NCI-H526 treated with DMSO at 0.1 percent for 48 hours (cell line): ENCODE measurements around the gene HIPK1.
"Not testable (repeated sequence)": the region's sequence is repeated elsewhere in the genome, so short reads cannot be mapped to it uniquely, and the experiment has no call there.

Source experiments
- DNase-seq: peaks from one replicate; lab custom pipeline; 2025; lab: John Stamatoyannopoulos, UW

Gene HIPK1

DNA sequence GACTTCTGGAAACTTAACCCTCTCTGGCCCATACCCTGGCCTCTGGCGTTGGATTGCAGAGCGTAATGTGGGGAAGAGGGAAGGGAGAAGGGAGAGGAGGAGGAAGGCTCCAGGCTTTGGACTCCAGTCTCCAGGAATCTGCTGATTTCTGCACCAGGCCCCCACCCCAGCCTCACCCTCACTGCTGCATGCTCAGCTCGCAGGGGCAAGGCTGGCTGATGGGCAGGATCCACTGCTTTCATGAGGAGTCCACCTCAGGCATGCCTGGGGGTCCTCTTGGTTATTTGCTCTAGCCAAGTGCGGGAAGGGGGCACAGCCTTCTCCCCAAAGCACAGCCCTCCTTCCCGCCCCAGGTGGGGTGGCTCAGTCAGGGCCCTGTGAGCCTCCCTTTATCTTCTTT, 53.8 kb downstream of the HIPK1 start:
- DNase-seq: no peak

DNA sequence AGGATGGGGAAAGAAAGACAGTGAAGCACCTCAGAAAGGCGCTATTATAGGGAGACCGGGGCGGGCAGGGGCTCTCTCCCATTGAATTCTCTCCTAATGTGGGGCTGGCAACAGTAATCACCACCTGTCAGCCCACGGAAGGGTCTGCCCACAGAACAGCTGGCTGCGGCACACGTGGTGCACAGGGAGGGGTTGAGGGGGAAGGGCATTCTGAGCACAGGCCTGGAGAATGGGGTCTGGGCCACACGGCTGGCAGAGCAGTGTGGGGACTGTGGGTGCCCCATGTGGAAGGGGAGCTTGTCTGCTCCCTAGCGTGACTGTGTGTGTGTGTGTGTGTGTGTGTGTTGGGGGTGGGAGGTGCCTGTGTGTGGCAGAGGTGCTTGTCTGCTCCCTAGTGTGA, 54.3 kb downstream of the HIPK1 start:
- no peak for DNase-seq

DNA sequence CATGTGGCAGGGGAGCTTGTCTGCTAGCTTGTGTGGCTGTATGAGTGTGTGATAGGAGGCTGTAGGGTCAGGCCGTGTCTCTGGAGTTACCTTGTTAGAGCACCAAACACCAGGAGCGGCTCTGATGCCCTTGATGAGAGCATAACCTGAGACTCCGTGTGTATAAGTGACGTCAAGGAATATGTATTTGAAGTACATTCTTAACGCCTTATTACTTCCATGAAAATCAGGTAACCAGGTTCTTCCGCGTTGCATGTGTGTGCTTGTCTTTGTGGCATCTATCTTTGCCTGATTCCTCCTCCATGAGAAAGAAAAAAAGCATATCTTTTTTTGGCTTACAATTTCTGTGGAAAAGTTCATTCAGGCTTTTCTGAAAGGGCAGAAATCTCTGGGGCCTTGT, 54.7 kb downstream of the HIPK1 start:
- DNase-seq: no peak

DNA sequence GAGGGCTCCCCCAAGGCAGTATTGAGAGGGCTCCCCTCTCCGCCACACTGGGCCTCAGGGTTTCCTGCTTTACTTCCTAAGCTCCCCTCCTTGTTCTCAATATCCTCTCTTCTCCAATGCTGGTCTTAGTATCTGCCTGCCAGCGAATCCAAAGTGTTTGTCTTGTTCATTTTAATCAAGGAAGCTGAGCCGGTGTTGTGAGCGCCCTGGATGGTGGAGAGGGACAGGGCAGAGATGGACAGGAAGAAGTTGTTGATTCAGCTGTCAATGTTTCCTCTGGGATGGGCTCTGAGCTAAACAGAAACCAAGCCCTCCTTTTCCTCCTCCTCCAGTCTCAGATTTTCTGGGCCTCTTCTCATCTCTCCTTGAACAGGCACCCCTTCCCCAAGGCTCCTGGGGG, 55.6 kb downstream of the HIPK1 start:
- DNase-seq: no peak

DNA sequence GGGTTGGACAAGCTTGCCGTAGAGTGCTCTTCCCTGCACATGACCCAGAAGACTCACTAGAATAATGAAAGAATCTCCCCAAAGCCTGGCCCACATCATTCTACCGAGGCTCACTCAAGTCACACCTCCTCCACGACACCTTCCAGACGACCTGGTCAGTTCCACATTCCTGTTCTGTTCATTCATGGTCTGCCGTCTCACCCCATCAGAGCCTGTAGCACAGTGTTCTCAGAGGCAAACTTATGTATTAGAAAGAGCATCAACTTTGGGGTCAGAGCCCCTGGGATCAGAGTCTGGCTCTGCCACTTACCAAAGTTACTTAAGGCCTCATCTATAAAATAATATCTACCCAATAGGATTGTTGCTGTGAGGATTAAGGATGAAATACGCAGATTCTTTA, 57.7 kb downstream of the HIPK1 start:
- no peak for DNase-seq

DNA sequence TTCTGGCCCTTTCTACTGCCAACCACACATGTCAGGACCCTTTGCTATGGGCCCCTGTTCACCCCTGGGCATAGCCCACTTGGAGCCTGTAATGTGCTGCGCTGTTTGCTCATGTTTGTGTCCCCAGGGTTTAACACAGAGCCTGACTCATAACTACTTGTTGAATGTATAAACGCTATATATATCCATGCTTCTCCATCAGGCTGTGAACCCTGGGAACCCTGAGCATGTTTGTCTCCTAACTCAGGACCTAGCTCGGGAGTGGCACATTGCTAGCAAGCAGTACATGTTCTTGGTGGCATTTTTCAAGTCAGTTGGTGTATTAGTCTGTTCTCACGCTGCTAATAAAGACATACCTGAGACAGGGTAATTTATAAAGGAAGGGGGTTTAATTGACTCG, 58.1 kb downstream of the HIPK1 start:
- DNase-seq: no peak

DNA sequence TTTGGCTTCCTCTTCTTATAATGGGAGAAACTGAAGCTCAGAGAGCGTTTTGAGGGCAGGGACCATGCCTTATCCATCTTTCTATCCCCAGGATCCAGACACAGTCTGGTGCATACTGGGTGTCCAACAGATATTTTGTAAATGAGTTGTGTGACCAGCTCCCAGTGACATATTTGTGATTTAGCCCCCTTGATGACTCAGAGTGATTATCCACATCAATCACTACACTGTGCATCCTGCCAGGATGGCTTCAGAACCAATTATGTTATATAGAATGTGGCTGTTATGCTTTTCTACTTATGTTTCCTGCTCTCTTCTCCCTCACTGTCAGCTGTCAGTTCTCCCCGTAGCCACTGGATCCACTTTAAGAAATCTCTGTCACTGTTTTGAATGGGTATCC, 61.4 kb downstream of the HIPK1 start:
- DNase-seq: no peak

DNA sequence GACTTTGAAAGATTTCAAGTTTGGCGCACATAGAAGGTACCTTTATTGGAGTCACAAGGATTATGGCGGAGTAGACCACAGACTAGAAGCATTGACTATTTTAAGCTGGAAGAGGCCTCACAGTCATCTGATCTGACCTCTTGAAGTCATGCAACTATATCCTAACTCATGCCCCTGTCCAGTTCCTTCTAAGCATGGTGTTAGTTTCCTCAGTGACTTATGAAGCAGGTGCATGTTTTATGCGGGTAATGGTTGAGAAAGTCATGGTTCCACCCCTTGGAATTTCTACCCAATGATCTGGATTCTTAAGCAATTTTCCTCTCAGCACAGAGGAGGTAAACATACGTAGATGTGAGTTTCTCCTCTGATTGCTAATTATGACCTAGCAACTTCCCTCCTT, 61.8 kb downstream of the HIPK1 start:
- no peak for DNase-seq

DNA sequence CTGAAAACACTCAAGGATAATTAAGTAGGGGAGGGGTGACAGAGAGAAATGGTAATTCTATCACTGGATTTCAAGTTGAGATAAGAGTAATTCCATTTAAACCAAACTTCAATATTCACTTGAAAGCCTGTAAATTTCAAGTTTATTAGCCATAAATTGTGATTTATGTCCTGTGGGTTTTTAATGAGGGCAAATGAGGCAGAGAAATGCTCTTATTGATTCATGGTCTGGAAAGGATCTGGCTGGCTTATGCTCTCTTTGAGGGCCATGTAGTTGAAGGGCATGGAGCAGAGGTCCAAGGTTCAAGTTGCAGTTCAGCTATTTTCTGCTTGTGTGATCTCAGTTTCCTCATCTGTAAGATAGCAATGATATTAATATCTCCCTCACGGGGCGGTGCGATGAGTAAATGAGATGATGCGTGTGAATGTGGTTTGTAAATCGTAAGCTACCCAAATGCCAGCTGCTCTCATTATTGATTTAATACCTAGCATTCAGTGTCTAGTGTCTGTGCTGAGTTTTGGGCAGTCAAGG, 62.4 kb downstream of the HIPK1 start:
- DNase-seq: no peak

DNA sequence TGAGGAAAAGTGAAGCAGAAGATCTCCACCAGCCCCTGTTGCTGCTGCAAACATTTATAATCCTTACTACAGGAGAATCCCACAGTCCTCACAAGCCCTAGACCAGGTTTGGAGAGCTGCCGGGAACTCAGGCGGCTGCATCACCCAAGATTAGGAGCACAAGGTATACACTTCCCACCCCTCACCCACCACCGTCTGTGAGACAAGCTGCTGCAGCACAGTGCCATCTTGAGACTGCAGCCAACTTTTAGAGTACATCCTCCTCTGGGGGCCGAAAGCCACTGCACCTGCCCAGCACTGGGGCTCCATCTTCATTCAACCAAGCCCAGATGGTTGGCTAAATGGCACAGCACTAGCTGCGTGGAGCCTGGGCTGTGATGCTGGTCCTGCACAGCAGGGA, 63.9 kb downstream of the HIPK1 start:
- no peak for DNase-seq

DNA sequence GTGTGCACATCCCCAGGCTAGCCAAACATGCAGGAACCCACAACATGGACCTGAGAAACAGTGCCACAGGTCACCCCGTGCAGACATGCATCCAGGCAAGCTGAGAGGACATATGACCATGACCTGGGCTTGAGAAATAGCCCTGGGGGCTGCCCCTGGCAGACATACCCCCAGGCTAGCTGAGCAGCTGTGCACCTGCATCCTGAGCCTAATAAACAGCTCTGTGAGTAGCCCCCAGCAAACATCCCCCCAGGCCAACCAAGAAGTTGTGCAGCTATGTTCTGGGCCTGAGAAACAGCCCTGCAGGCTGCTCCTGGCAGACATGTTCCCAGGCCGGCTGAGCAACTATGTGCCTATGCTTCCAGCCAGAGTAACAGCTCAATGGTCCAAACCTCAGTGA, 64.6 kb downstream of the HIPK1 start:
- DNase-seq: no peak

DNA sequence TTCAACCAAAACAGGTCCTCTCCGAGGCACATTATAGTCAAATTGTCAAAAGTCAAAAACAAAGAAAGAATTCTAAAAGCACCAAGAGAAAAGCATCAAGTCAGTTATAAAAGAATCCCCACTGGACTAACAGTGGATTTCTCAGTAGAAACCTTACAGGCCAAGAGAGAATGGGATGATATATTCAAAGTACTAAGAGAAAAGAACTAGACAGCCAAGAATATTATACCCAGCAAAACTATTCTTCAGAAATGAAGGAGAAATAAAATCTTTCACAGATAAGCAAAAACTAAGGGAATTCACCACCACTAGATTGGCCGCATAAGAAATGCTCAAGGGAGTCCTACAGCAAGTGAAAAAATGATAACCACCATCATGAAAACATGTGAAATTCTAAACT, 66.3 kb downstream of the HIPK1 start:
- no peak for DNase-seq

DNA sequence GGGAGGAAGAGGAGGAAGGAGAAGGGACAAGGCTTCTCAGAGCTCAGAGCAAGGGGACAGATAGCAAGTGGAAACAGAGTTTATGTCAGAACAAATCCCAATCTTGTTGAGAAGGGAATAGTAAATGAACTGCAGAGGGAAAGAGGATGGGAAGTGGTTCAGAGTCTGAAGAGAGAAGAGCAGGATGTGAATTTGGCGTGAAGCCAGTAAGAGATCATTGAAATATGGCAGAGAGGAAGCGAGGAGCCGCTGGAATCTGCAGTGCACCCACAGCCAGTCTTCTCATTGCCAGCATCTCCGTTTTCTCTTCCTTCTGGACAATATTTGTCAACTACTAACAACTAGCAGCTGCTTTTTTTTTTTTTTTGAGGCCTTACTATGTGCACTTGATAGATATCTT, 69.2 kb downstream of the HIPK1 start:
- no peak for DNase-seq

DNA sequence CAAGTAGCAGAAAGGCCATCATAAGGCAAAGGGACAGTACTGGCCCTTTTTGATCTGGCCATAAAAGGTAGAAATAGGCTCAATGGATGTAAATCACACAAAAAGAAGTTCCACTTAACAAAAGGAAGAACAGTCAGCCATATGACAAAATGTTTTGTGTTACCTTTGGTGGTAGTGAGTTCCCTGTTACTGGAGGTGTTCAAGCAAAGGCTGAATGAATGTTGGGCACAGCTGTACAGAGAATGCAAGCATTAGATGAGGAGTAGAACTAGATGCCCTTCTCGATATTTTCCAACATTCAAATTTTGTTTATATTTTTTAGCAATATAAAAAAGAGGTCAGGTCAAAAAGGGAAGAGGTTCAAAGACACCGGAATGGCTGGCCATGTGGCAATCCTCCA, 70.1 kb downstream of the HIPK1 start:
- DNase-seq: no peak

DNA sequence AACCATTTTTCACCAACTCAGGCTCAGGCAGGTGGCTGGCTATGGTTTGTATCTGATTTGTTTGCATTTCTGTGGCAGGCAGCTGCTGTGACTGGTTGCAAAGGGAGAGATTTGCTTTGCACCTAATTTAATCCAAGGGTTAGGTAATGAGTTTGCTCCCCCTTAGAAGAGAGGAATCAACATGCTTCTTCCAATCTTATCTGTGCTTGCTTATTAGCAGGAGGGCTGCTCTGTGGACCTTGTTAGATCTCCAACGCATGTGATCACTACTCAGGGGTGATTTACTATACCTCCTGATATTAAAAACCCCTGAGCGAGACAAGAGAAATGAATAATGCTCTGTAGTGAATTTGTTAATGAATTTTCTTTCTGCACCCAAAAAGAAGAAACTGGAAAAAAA, 70.7 kb downstream of the HIPK1 start:
- peak; percentile 71 for DNase-seq

DNA sequence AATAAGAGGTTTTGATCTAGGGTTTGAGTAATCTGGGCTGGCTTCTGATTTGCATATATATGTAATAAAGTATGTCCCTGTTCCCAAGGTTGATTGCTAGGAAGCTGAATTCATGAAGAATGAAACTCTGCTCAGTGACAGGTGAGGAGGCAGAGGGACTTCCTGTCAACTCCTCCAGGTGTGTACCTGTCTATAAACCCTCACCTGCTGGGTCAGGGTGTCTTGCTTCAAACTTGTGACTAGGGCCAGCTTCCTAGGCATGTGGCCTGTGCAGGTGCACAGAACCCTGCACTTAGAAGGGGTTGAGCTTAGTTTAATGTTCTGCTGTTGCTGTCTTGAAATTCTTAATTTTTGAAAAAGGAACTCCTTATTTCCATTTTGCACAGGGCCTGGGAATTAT, 71.3 kb downstream of the HIPK1 start:
- no peak for DNase-seq

DNA sequence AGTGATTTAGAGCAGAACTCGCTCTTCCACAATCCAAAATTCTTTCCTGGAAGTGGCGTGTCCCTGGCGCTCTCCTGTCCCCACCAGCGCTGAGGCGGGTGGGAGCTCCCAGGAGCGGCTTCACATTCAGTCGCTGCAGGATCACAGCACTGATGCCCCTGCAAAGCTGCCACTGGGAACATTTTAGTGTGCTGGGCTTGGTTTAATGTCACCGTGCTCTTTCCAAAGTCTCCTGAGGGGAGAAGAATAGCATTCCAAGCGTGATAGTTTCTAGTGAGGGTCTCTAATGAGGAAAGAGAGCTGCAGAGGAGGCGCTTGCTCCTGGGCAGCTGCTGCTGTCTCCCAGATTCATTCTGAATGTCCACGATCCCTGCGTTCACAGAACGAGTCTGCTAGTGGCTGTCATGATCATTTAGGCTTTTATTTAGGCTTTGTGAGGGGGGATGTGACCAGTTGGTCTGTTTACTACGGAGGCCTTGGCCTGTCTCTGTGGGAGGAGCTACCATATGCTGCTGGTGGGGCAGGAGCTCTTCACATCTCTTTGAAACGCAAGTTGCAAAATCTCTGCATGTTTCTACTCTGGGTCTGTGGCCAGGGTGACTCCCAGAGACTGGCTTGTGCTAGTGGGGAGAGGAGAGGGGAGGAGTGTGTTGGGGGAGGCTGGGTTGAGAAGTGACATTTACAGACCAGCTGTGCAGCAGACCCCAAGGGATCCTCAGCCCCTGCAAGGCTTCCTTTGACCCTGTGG, 73.5 kb downstream of the HIPK1 start:
- no peak for DNase-seq

DNA sequence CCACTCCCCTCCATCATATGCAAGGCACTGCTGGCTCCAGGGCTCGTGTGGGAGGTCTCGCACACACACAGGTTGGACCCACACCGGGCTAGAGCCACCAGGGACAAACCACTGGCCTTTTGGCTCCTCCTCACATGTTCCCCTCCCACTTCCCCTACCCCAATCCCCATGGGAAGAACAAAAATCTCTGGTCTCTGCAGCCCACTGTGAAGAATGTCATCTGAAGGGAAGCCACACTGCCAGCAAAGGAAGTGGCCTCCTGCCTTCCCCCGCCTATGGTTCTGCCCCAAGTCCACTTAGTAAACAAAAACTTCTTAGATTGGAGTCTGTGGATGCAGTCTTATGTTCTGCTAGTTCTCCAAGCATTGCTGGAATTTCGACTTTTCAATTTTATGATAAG, 74.3 kb downstream of the HIPK1 start:
- no peak for DNase-seq

DNA sequence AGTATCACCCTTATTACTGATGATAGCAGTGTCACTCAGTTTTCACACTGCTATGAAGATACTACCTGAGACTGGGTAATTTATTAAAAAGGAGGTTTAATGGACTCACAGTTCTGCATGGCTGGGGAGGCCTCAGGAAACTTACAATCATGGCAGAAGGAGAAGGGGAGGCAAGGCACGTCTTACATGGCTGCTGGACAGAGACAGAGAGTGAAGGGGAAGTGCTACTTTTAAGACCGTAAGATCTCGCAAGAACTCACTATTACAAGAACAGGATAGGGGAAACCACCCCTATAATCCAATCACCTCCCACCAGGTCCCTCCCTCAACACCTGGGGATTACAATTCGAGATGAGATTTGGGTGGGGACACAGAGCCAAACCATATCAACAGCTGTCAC, 77.7 kb downstream of the HIPK1 start:
- DNase-seq: not testable (repeated sequence)

DNA sequence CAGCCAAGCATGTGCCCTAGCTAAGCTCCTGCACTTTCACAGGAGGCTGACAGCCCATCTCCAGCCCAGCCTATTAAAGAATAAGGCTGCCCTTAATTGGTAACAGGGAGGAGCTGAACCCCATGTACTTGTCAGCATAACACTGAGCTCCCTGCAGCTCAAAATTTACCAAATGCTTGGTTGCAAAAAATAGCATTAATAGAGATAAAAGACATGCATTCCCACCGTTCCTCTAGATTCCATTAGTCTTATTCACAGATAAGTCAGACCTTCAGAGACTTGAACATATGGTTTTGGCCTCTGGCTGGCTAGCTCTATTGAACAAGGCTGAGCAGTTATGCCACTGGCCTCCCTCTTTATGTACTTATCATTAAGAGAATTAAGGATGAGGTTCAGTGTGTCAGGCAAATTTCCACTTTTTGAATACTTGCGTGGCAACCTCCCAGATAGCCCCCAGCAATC, 79.4 kb downstream of the HIPK1 start:
- DNase-seq: no peak

DNA sequence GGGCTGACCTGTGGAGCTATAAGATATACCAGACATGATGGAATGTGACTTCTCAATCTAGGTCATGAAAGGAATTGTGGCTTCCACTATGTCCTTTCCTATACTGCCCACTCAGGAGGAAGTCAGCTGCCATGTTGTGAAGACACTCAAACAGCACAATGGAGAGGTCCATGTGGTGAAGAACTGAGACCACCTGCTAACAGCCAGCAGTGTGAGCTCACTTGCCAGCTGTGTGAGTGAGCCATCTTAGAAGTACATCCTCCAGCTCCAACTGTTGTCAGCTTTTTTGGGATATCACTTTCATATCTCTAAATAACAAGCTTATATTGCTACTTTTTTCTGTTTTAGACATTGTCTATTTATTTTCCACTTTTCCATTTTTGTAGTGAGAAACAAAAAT, 79.9 kb downstream of the HIPK1 start:
- no peak for DNase-seq

DNA sequence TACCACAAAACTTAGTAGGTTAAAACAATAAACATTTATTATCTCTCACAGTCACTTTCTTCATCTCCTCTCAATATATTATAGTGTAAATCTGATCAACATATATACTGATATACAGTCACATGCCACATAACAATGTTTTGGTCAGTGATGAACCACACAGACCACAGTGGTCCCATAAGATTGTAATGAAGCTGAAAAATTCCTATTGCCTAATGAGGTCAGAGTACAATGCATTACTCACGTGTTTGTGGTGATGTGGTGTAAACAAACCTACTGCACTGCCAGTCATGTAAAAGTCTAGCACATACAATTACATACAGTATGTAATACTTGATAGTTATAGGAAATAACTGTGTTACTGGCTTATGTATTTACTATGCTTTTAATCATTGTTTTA, 80.3 kb downstream of the HIPK1 start:
- DNase-seq: no peak

DNA sequence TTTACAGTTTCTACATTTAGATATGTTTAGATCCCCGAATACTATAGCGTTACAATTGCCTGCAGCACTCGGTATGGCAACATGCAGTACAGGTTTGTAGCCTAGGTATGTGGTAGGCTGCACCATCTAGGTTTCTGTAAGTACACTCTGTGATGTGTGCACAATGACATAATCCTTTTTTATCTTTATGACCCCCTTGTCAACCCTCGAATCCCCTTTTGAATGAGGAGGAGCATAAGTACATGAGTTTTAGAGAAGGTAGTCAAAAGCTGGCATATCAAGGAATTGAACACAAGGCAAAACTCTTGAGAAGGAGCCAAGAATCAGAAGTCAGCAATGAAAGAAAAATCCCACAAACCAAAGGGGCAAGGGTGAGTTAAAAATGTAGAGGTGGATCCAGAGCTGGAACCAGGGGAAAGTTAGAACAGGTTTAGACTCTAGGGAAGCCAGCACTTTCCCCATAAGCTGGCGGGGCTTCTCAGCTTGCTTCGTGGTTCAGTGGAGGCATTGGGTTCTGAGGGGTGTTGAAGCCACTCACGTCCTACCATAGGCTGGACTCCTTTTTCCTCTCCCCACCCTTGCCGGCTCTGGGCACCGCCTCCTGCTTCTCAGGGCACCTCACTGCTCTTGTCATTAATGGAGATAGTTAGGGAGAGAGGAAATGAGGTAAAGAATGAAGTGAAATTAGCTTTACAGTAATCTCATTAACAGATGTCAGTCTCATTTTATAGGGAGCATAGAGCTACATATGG, 81.5 kb downstream of the HIPK1 start:
- DNase-seq: no peak

DNA sequence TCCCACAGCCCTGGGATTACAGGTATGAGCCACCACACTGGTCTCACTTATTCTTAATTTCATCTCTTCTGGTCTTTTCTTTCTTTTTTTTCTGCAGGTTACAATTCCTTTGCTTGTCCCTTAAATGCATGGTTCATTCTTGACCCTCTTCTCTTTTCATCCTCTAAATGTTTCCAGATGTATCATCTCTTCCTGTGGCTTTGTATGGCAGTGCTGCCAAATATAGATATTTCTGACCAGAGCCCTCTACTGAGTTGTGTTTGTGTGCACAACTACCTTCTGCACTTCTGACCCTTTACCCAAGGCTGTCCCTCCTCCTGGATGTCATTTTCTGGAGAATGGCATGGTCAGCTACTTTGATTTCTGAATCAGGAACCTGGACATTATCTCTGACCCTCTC, 82.7 kb downstream of the HIPK1 start:
- DNase-seq: no peak
